ENCODE data around the gene STPG2.

The STPG2 gene

DNA sequence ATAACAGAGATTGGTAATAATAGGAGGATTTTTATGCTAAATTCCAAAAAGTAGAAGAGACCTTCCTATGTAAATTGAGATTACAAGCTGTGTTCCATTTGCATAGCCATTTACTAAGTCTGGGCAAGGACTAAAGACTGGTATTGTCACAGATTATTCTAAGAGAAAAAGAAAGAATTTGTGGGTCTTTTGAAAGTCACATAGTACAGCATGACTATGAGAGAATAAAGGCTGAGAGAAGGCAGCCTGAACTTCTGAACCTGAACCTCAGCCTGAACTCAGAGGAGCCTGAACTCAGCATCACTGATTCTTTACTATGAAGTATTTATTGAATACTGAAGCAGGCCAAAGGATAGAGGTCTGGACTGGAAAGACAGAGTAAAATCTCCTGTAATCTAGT lies 297.5 kb downstream of the STPG2 start:
- no peak overlapping the region for H3K18ac ChIP-seq (ENCODE audit: low read depth in 1 of 2, low read length in 2 of 2)
- H3K4me1 ChIP-seq (ENCODE audit: control insufficient read depth, insufficient read depth, low read depth, low read length): no peaks in the 10 kb centered on the region
- no peak overlapping the region for H2BK120ac ChIP-seq (ENCODE audit: low read depth, low read length)
- no peak overlapping the region for H2BK5ac ChIP-seq (ENCODE audit: low read depth, low read length, poor library complexity, severe bottlenecking)
- no peak overlapping the region for H2AK5ac ChIP-seq (ENCODE audit: low read length, severe bottlenecking)
- no peak overlapping the region for H3K4me2 ChIP-seq (ENCODE audit: low read length, poor library complexity, severe bottlenecking)
- H2BK15ac ChIP-seq (ENCODE audit: low read depth, poor library complexity, severe bottlenecking): no peak overlapping the region
- H3K14ac ChIP-seq (ENCODE audit: low read length in 2 of 2): no peak overlapping the region
- H3K9me3 ChIP-seq (ENCODE audit: control insufficient read depth, low read length): peaks cover 4% of the 10 kb centered on the region
- no peaks in the 10 kb centered on the region for H3K36me3 ChIP-seq (ENCODE audit: control insufficient read depth in 1 of 2, insufficient read depth in 2 of 2, low read depth in 1 of 2, low read length in 2 of 2)
- no peak overlapping the region for H3K27ac ChIP-seq (ENCODE audit: low read length, poor library complexity, severe bottlenecking)
- no peak overlapping the region for H3K4ac ChIP-seq (ENCODE audit: low read depth in 1 of 2, low read length in 2 of 2)
- no peaks in the 10 kb centered on the region for H3K79me1 ChIP-seq (replicated peaks; ENCODE audit: low read length, poor library complexity, severe bottlenecking)
- H3K9ac ChIP-seq (ENCODE audit: low read length): no peak overlapping the region
- no peaks in the 10 kb centered on the region for H3K27me3 ChIP-seq (ENCODE audit: control insufficient read depth in 1 of 2, insufficient read depth in 1 of 2, low read length in 2 of 2)
- H3K4me3 ChIP-seq (ENCODE audit: insufficient read depth in 1 of 2, low read depth in 1 of 2, low read length in 2 of 2): no peak overlapping the region
- no peak overlapping the region for H3K23ac ChIP-seq (ENCODE audit: low read length in 2 of 2)
- H2AFZ ChIP-seq (ENCODE audit: low read depth, low read length): no peak overlapping the region
- DNase-seq: no peak
- H2BK12ac ChIP-seq (ENCODE audit: low read length in 2 of 2): no peak overlapping the region
- H4K8ac ChIP-seq (ENCODE audit: low read length): no peak overlapping the region
- no peak overlapping the region for H4K91ac ChIP-seq (ENCODE audit: low read length)

DNA sequence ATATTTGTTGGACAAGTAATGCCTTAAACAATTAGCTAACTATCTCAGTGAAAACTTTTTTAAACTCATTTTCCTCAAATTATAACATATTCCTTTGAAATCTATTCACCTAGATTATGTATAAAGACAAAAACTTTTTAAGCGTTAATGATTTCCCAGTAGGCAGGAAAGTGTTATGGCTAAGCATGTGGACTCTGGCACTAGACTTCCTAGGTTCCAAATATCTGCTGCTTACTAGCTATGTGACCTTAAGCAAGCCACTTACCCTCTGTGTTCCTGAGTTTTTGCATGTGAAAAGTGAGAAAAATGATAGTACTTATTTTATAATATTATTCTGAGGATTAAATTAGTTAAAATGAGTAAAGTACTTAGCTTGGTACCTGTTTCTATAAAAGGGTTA lies 301.8 kb downstream of the STPG2 start:
- no peak overlapping the region for H3K4me3 ChIP-seq (ENCODE audit: insufficient read depth in 1 of 2, low read depth in 1 of 2, low read length in 2 of 2)
- H3K27ac ChIP-seq (ENCODE audit: low read length, poor library complexity, severe bottlenecking): no peak overlapping the region
- 100% methylated on average over 1 of the region's 1 CpG for WGBS
- DNase-seq: no peak
- H3K23ac ChIP-seq (ENCODE audit: low read length in 2 of 2): no peak overlapping the region
- no peak overlapping the region for H2BK15ac ChIP-seq (ENCODE audit: low read depth, poor library complexity, severe bottlenecking)
- H2AFZ ChIP-seq (ENCODE audit: low read depth, low read length): no peak overlapping the region
- peaks cover 4% of the 10 kb centered on the region for H3K9me3 ChIP-seq (ENCODE audit: control insufficient read depth, low read length)
- no peaks in the 10 kb centered on the region for H3K27me3 ChIP-seq (ENCODE audit: control insufficient read depth in 1 of 2, insufficient read depth in 1 of 2, low read length in 2 of 2)
- H2AK5ac ChIP-seq (ENCODE audit: low read length, severe bottlenecking): no peak overlapping the region
- no peak overlapping the region for H3K18ac ChIP-seq (ENCODE audit: low read depth in 1 of 2, low read length in 2 of 2)
- no peaks in the 10 kb centered on the region for H3K36me3 ChIP-seq (ENCODE audit: control insufficient read depth in 1 of 2, insufficient read depth in 2 of 2, low read depth in 1 of 2, low read length in 2 of 2)
- H4K8ac ChIP-seq (ENCODE audit: low read length): no peak overlapping the region
- no peak overlapping the region for H4K91ac ChIP-seq (ENCODE audit: low read length)
- H3K79me1 ChIP-seq (replicated peaks; ENCODE audit: low read length, poor library complexity, severe bottlenecking): no peaks in the 10 kb centered on the region
- H2BK120ac ChIP-seq (ENCODE audit: low read depth, low read length): no peak overlapping the region
- no peak overlapping the region for H3K4ac ChIP-seq (ENCODE audit: low read depth in 1 of 2, low read length in 2 of 2)
- H2BK5ac ChIP-seq (ENCODE audit: low read depth, low read length, poor library complexity, severe bottlenecking): no peak overlapping the region
- no peaks in the 10 kb centered on the region for H3K4me1 ChIP-seq (ENCODE audit: control insufficient read depth, insufficient read depth, low read depth, low read length)
- H2BK12ac ChIP-seq (ENCODE audit: low read length in 2 of 2): no peak overlapping the region
- no peak overlapping the region for H3K4me2 ChIP-seq (ENCODE audit: low read length, poor library complexity, severe bottlenecking)
- H3K9ac ChIP-seq (ENCODE audit: low read length): no peak overlapping the region
- H3K14ac ChIP-seq (ENCODE audit: low read length in 2 of 2): no peak overlapping the region

DNA sequence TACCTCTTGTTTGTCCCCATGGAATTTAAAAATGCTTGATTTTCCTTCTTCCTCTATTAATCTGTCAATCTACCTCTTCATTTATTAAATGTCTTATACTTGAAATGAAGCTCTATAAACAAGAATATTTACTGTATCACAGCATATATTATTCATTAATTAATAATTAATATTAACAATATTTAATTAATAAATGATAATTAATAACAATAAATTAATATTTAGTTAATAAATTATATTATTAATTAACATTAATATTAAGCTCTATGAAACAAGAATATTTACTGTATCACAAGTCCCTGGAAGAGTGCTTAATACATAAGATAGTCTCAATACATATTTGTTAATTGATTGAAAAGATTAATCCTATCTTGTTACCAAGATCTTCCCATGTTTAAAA lies 306.6 kb downstream of the STPG2 start:
- Histone ChIP-seq H3K79me1 (replicated peaks; ENCODE audit: low read length, poor library complexity, severe bottlenecking) (no peaks in the 10 kb centered on the region), H3K23ac (ENCODE audit: low read length in 2 of 2) (no peak overlapping the region), H3K4ac (ENCODE audit: low read depth in 1 of 2, low read length in 2 of 2) (no peak overlapping the region), H3K36me3 (ENCODE audit: control insufficient read depth in 1 of 2, insufficient read depth in 2 of 2, low read depth in 1 of 2, low read length in 2 of 2) (no peaks in the 10 kb centered on the region), H2BK5ac (ENCODE audit: low read depth, low read length, poor library complexity, severe bottlenecking) (no peak overlapping the region), H3K9me3 (ENCODE audit: control insufficient read depth, low read length) (no peaks in the 10 kb centered on the region), H3K4me1 (ENCODE audit: control insufficient read depth, insufficient read depth, low read depth, low read length) (no peaks in the 10 kb centered on the region), H3K4me3 (ENCODE audit: insufficient read depth in 1 of 2, low read depth in 1 of 2, low read length in 2 of 2) (no peak overlapping the region), H3K14ac (ENCODE audit: low read length in 2 of 2) (no peak overlapping the region), H4K91ac (ENCODE audit: low read length) (no peak overlapping the region), H2BK120ac (ENCODE audit: low read depth, low read length) (no peak overlapping the region), H3K9ac (ENCODE audit: low read length) (no peak overlapping the region), H3K27ac (ENCODE audit: low read length, poor library complexity, severe bottlenecking) (no peak overlapping the region), H4K8ac (ENCODE audit: low read length) (no peak overlapping the region), H2AK5ac (ENCODE audit: low read length, severe bottlenecking) (no peak overlapping the region), H2BK15ac (ENCODE audit: low read depth, poor library complexity, severe bottlenecking) (no peak overlapping the region), H3K27me3 (ENCODE audit: control insufficient read depth in 1 of 2, insufficient read depth in 1 of 2, low read length in 2 of 2) (no peaks in the 10 kb centered on the region), H2AFZ (ENCODE audit: low read depth, low read length) (no peak overlapping the region), H3K4me2 (ENCODE audit: low read length, poor library complexity, severe bottlenecking) (no peak overlapping the region), H3K18ac (ENCODE audit: low read depth in 1 of 2, low read length in 2 of 2) (no peak overlapping the region), H2BK12ac (ENCODE audit: low read length in 2 of 2) (no peak overlapping the region)
- no peak for DNase-seq

DNA sequence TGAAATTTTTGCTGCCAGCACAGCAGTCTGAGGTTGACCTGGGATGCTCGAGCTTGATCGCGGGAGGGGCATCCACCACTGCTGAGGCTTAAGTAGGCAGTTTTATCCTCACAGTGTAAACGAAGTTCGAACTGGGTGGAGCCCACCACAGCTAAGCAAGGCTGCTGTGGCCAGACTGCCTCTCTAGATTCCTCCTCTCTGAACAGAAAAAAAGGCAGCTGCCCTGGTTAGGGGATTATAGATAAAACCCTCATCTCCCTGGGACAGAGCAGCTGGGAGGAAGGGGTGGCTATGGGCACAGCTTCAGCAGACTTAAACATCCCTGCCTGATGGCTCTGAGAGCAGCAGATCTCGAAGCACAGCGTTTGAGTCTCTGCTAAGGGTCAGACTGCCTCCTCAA lies 314.6 kb downstream of the STPG2 start:
- no peak overlapping the region for H4K91ac ChIP-seq (ENCODE audit: low read length)
- H3K4me1 ChIP-seq (ENCODE audit: control insufficient read depth, insufficient read depth, low read depth, low read length): no peaks in the 10 kb centered on the region
- no peak overlapping the region for H4K8ac ChIP-seq (ENCODE audit: low read length)
- H2BK5ac ChIP-seq (ENCODE audit: low read depth, low read length, poor library complexity, severe bottlenecking): no peak overlapping the region
- no peak overlapping the region for H2BK12ac ChIP-seq (ENCODE audit: low read length in 2 of 2)
- no peak overlapping the region for H3K18ac ChIP-seq (ENCODE audit: low read depth in 1 of 2, low read length in 2 of 2)
- H3K27me3 ChIP-seq (ENCODE audit: control insufficient read depth in 1 of 2, insufficient read depth in 1 of 2, low read length in 2 of 2): no peaks in the 10 kb centered on the region
- no peak overlapping the region for H3K4me3 ChIP-seq (ENCODE audit: insufficient read depth in 1 of 2, low read depth in 1 of 2, low read length in 2 of 2)
- no peak overlapping the region for H3K4me2 ChIP-seq (ENCODE audit: low read length, poor library complexity, severe bottlenecking)
- no peak for DNase-seq
- no peaks in the 10 kb centered on the region for H3K9me3 ChIP-seq (ENCODE audit: control insufficient read depth, low read length)
- H3K36me3 ChIP-seq (ENCODE audit: control insufficient read depth in 1 of 2, insufficient read depth in 2 of 2, low read depth in 1 of 2, low read length in 2 of 2): no peaks in the 10 kb centered on the region
- 79% methylated on average over 7 of the region's 7 CpGs for WGBS
- H3K27ac ChIP-seq (ENCODE audit: low read length, poor library complexity, severe bottlenecking): no peak overlapping the region
- H3K23ac ChIP-seq (ENCODE audit: low read length in 2 of 2): no peak overlapping the region
- H2BK15ac ChIP-seq (ENCODE audit: low read depth, poor library complexity, severe bottlenecking): no peak overlapping the region
- H3K14ac ChIP-seq (ENCODE audit: low read length in 2 of 2): no peak overlapping the region
- H2AFZ ChIP-seq (ENCODE audit: low read depth, low read length): no peak overlapping the region
- no peak overlapping the region for H3K9ac ChIP-seq (ENCODE audit: low read length)
- H3K79me1 ChIP-seq (replicated peaks; ENCODE audit: low read length, poor library complexity, severe bottlenecking): no peaks in the 10 kb centered on the region
- no peak overlapping the region for H2AK5ac ChIP-seq (ENCODE audit: low read length, severe bottlenecking)
- no peak overlapping the region for H2BK120ac ChIP-seq (ENCODE audit: low read depth, low read length)
- H3K4ac ChIP-seq (ENCODE audit: low read depth in 1 of 2, low read length in 2 of 2): no peak overlapping the region
